GM12872 (cell line): ENCODE measurements around the gene RAP1GDS1.

Experiments
- TF ChIP-seq, protein P1 (sequence below): IDR thresholded peaks from 3 replicates; pipeline ENCODE4 v1.5.1; 2011; ENCODE audit warnings: low read depth, mild to moderate bottlenecking, low read length, moderate library complexity; ENCODE audit not compliant: insufficient read depth

The RAP1GDS1 gene

GRCh38 chr4:98242538-98242937 lies 18.6 kb upstream of the RAP1GDS1 start:
- TF ChIP-seq, protein P1, sequence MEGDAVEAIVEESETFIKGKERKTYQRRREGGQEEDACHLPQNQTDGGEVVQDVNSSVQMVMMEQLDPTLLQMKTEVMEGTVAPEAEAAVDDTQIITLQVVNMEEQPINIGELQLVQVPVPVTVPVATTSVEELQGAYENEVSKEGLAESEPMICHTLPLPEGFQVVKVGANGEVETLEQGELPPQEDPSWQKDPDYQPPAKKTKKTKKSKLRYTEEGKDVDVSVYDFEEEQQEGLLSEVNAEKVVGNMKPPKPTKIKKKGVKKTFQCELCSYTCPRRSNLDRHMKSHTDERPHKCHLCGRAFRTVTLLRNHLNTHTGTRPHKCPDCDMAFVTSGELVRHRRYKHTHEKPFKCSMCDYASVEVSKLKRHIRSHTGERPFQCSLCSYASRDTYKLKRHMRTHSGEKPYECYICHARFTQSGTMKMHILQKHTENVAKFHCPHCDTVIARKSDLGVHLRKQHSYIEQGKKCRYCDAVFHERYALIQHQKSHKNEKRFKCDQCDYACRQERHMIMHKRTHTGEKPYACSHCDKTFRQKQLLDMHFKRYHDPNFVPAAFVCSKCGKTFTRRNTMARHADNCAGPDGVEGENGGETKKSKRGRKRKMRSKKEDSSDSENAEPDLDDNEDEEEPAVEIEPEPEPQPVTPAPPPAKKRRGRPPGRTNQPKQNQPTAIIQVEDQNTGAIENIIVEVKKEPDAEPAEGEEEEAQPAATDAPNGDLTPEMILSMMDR = no peak

- TF ChIP-seq, protein P1 = no peak
Observed at GRCh38 chr4:98245226-98245625, 16.0 kb upstream of the RAP1GDS1 start.

DNA sequence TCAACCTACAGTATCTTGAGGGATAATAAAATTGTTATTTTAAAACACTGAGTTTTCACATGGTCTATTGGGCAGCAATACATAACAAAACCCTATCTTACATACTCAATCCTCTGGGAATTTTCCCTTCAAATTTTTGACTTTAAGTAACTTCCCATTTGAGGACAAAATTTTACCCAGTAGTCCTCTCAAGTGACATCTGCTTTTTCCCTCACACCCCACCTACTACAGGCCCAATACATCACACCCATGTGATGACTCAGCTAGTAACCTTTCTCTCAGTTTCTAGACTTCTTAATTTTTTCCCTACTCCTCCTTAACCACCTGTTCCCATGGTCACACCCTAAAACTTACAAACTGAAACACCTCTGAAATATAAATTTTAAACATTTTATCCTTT lies 12.2 kb upstream of the RAP1GDS1 start:
- TF ChIP-seq, protein P1 = no peak

GRCh38 chr4:98249831-98250230 lies 11.4 kb upstream of the RAP1GDS1 start:
- TF ChIP-seq, protein P1 = no peak

DNA sequence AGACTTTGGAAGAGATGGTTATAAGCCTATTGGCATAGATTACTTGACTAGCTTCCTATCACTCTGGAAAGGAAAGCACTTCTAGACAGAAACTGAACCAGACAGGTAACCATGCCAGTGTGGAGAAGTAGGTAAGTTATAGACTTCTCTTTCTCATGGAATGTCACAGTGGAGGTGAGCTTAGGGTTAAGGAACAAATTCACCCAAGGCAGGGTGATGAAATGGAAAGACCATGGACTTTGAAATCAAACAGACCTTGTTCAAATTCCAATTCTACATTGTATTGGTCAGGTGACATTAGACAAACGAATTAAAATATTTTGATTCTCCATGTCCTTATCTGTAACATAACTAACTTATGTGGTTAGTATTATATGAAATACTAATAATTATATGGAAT lies 7.7 kb upstream of the RAP1GDS1 start:
- TF ChIP-seq, protein P1 = no peak

- TF ChIP-seq, protein P1 = no peak
Observed at GRCh38 chr4:98260047-98260578, 1.1 kb upstream of the RAP1GDS1 start.

- TF ChIP-seq, protein P1 = no peak
Observed at GRCh38 chr4:98261405-98262291, 464 bp downstream of the RAP1GDS1 start.
